H9 (cell line): ENCODE data around the gene GSTM3. TPM values are rescaled to one million over a fixed set of nuclear protein-coding genes. Genes with fewer than 3 reads are reported as not detected.

Experiments used
- DNase-seq: peaks from one replicate; pipeline ENCODE4 v3.0.0-alpha.2; 2017
- H2AFZ ChIP-seq: one replicate; pipeline ENCODE4 v1.6.1; 2013; ENCODE audit warnings: mild to moderate bottlenecking, low read length, control low read depth, moderate library complexity
- H2AK5ac ChIP-seq: 2 replicates; pipeline ENCODE4 v1.6.1; 2013; ENCODE audit warnings: low read length, control low read depth, mixed read lengths; ENCODE audit not compliant: insufficient read length
- H2BK120ac ChIP-seq: one replicate; pipeline ENCODE4 v1.6.1; 2013; ENCODE audit warnings: low read depth, mild to moderate bottlenecking, low read length, control low read depth, inconsistent platforms; ENCODE audit not compliant: poor library complexity, severe bottlenecking
- H2BK12ac ChIP-seq: 2 replicates; pipeline ENCODE4 v1.6.1; 2013; ENCODE audit warnings: low read length, control low read depth, mixed read lengths, low read depth; ENCODE audit not compliant: insufficient read length
- H2BK15ac ChIP-seq: 2 replicates; pipeline ENCODE4 v1.6.1; 2013; ENCODE audit warnings: low read depth, low read length, control low read depth
- H2BK20ac ChIP-seq: one replicate; pipeline ENCODE4 v1.6.1; 2013; ENCODE audit warnings: low read depth, mild to moderate bottlenecking, low read length, control low read depth, inconsistent platforms; ENCODE audit not compliant: poor library complexity, severe bottlenecking
- H2BK5ac ChIP-seq: 2 replicates; pipeline ENCODE4 v1.6.1; 2013; ENCODE audit warnings: low read length, control low read depth, mixed read lengths; ENCODE audit not compliant: insufficient read length
- H3K14ac ChIP-seq: 2 replicates; pipeline ENCODE4 v1.6.1; 2013; ENCODE audit warnings: low read length, control low read depth; ENCODE audit not compliant: insufficient read depth
- H3K18ac ChIP-seq: 2 replicates; pipeline ENCODE4 v1.6.1; 2013; ENCODE audit warnings: low read depth, mild to moderate bottlenecking, mixed read lengths, low read length, control low read depth; ENCODE audit not compliant: insufficient read length
- H3K23ac ChIP-seq: 2 replicates; pipeline ENCODE4 v1.6.1; 2013; ENCODE audit warnings: low read length, control low read depth, mixed read lengths, low read depth; ENCODE audit not compliant: insufficient read length
- H3K23me2 ChIP-seq: 2 replicates; pipeline ENCODE4 v1.6.1; 2013; ENCODE audit warnings: low read depth, mild to moderate bottlenecking, mixed read lengths, low read length, control low read depth; ENCODE audit not compliant: insufficient read length, poor library complexity, severe bottlenecking
- H3K27ac ChIP-seq: 2 replicates; pipeline ENCODE4 v1.5.1; 2013; ENCODE audit warnings: low read length, control low read depth, mixed read lengths, low read depth; ENCODE audit not compliant: insufficient read length
- H3K27me3 ChIP-seq: 2 replicates; pipeline ENCODE4 v1.6.1; 2013; ENCODE audit warnings: low read length, control low read depth, inconsistent platforms; ENCODE audit not compliant: insufficient read depth
- H3K4ac ChIP-seq: 2 replicates; pipeline ENCODE4 v1.6.1; 2013; ENCODE audit warnings: low read depth, mild to moderate bottlenecking, control low read depth, inconsistent platforms, low read length, moderate library complexity
- H3K4me1 ChIP-seq: 2 replicates; pipeline ENCODE4 v1.6.1; 2013; ENCODE audit warnings: low read length, control low read depth, inconsistent platforms; ENCODE audit not compliant: insufficient read depth
- H3K4me2 ChIP-seq: 2 replicates; pipeline ENCODE4 v1.6.1; 2013; ENCODE audit warnings: low read length, control low read depth, mixed read lengths; ENCODE audit not compliant: insufficient read length, insufficient read depth
- H3K56ac ChIP-seq: 2 replicates; pipeline ENCODE4 v1.6.1; 2013; ENCODE audit warnings: low read depth, mild to moderate bottlenecking, mixed read lengths, low read length, control low read depth; ENCODE audit not compliant: insufficient read length
- H3K79me1 ChIP-seq: 2 replicates; pipeline ENCODE4 v1.6.1; 2013; ENCODE audit warnings: low read depth, mild to moderate bottlenecking, moderate library complexity, low read length, control low read depth, inconsistent platforms; ENCODE audit not compliant: insufficient read depth, poor library complexity, severe bottlenecking
- H3K79me2 ChIP-seq: 2 replicates; pipeline ENCODE4 v1.6.1; 2013; ENCODE audit warnings: low read length, control low read depth, inconsistent platforms; ENCODE audit not compliant: insufficient read depth
- H3K9ac ChIP-seq: 2 replicates; pipeline ENCODE4 v1.6.1; 2013; ENCODE audit warnings: low read length, control low read depth, mixed read lengths; ENCODE audit not compliant: insufficient read length; ENCODE audit errors: extremely low read depth
- H3K9me3 ChIP-seq: one replicate; pipeline ENCODE4 v1.6.1; 2013; ENCODE audit warnings: low read depth, low read length, inconsistent platforms; ENCODE audit not compliant: control insufficient read depth
- H3T11ph ChIP-seq: one replicate; pipeline ENCODE4 v1.6.1; 2013; ENCODE audit warnings: mild to moderate bottlenecking, low read length, control low read depth, inconsistent platforms
- H4K20me1 ChIP-seq: one replicate; pipeline ENCODE4 v1.6.1; 2013; ENCODE audit not compliant: control insufficient read depth, insufficient read length, insufficient read depth
- H4K5ac ChIP-seq: 2 replicates; pipeline ENCODE4 v1.6.1; 2013; ENCODE audit warnings: low read depth, mild to moderate bottlenecking, mixed read lengths, low read length, control low read depth; ENCODE audit not compliant: insufficient read length
- H4K8ac ChIP-seq: replicated peaks from 2 replicates; pipeline ENCODE4 v1.6.1; 2013; ENCODE audit warnings: low read length, control low read depth, mixed read lengths, low read depth; ENCODE audit not compliant: insufficient read length
- H4K91ac ChIP-seq: 2 replicates; pipeline ENCODE4 v1.6.1; 2013; ENCODE audit warnings: low read depth, mild to moderate bottlenecking, moderate library complexity, mixed read lengths, low read length, control low read depth; ENCODE audit not compliant: insufficient read length
- H3K27ac Mint-ChIP-seq, 3 experiments: 2 replicates in 2 of 3; 3 replicates in 1 of 3; pipeline ENCODE4 v1.8.0; 2020 to 2021; ENCODE audit warnings: mixed read lengths in 3 of 3, mild to moderate bottlenecking in 1 of 3, moderate library complexity in 1 of 3
- H3K27me3 Mint-ChIP-seq: 2 replicates; pipeline ENCODE4 v1.8.0; 2021; ENCODE audit warnings: low read depth, mild to moderate bottlenecking, moderate library complexity, mixed read lengths
- H3K36me3 Mint-ChIP-seq, 3 experiments: 2 replicates in 2 of 3; 3 replicates in 1 of 3; pipeline ENCODE4 v1.8.0; 2020 to 2021; ENCODE audit warnings: low read depth in 3 of 3, mixed read lengths in 3 of 3; ENCODE audit not compliant: insufficient read depth in 1 of 3
- H3K4me1 Mint-ChIP-seq, 2 experiments: 2 replicates each; pipeline ENCODE4 v1.8.0; 2020; ENCODE audit warnings: mixed read lengths in 2 of 2
- H3K4me3 Mint-ChIP-seq, 2 experiments: 2 replicates in 1 of 2; 3 replicates in 1 of 2; pipeline ENCODE4 v1.8.0; 2020 to 2021; ENCODE audit warnings: mild to moderate bottlenecking in 2 of 2, mixed read lengths in 2 of 2, moderate library complexity in 1 of 2
- H3K9me3 Mint-ChIP-seq, 2 experiments: 2 replicates in 1 of 2; 3 replicates in 1 of 2; pipeline ENCODE4 v1.8.0; 2020; ENCODE audit warnings: mild to moderate bottlenecking in 2 of 2, mixed read lengths in 2 of 2, moderate library complexity in 1 of 2
- WGBS: extraction: QIAGEN DNeasy Blood & Tissue Kit; methylation state at CpG from one replicate; pipeline ENCODE4 v1.1.7; 2013; ENCODE audit warnings: missing lambda C conversion rate, low lambda C conversion rate, mixed read lengths; ENCODE audit not compliant: insufficient read length; ENCODE audit errors: extremely low coverage; 5-methylcytosine and 5-hydroxymethylcytosine counted together
- total RNA-seq: library from RNA; stranded (reverse); gene quantifications from 2 replicates; pipeline ENCODE4 v1.2.1, GENCODE V29; 2021
- TF ChIP-seq, protein P1 (sequence below): fragments of 200-600 bp; sonication (generic); conservative IDR thresholded peaks from 3 replicates; pipeline ENCODE4 v1.8.0; 2021; ENCODE audit warnings: antibody characterized with exemption, mild to moderate bottlenecking

Gene GSTM3
- total RNA-seq, 1 experiment from 2014 or later: 3.5 TPM

DNA sequence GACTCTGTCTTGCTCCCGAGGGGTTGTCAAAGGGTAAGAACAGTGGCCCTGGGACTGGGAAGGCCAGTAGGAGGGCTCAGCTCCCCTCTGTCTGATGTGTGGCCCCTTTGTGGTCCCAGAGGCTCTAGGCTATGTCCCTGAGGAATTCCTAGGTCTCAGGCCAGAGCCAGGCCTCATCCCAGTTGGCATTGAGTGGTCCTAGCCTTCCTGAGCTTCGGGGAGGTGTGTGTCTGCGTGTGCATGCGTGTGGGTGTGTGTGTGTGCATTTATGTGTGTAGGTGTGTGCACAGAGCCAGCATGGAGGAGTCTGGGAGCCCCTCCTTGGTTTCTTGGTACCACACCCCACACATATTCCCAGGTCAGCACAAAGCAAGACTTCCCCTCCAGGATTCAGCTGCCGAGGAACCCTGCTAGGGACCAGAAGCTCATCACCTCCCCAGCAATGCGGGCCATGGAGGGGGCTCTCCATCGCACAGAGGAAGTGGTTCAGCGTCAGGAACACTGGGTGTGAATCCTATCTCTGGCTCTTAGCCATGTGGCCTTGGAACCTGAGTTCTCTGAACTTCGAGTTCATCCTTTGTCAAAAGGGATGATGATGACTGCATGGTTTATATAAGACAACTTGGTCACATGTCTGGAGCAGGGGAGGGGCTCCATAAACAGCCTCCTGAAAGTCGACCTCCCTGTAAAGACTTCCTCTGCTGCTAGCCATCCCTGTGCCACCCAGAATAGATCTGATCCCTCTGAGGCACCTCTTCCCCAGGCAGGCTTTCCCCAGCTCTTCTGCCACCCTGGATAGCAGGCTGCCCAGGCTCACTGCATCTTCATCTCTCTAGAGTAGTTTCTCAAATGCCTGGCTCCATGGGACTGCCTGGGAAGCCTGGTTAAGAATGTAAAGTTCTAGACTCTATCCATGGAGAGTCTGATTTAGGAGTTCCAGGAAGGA, 31.1 kb upstream of the GSTM3 start:
- Histone ChIP-seq H3K9ac (no peak overlapping the region), H2AFZ (no peak overlapping the region), H2BK120ac (no peak overlapping the region), H3K4me1 (no peaks in the 10 kb centered on the region), H4K20me1 (no peaks in the 10 kb centered on the region), H4K5ac (no peak overlapping the region), H3K14ac (no peak overlapping the region; the same call in 1 of the 2 replicates), H3K79me2 (no peaks in the 10 kb centered on the region), H3K9me3 (no peaks in the 10 kb centered on the region), H2BK5ac (no peak overlapping the region), H3K18ac (no peak overlapping the region), H3K79me1 (no peaks in the 10 kb centered on the region), H3T11ph (no peak overlapping the region), H3K4ac (no peak overlapping the region), H2BK20ac (no peak overlapping the region), H4K91ac (no peak overlapping the region), H2BK15ac (no peak overlapping the region), H2AK5ac (no peak overlapping the region), H2BK12ac (no peak overlapping the region), H4K8ac (no peak overlapping the region), H3K27me3 (peaks cover 3% of the 10 kb centered on the region; the same call in 1 of the 2 replicates), H3K23ac (no peak overlapping the region), H3K23me2 (no peaks in the 10 kb centered on the region), H3K27ac (no peak overlapping the region), H3K4me2 (no peak overlapping the region), H3K56ac (no peak overlapping the region)
- Mint-ChIP-seq H3K9me3 (no peaks in the 10 kb centered on the region), H3K4me3 (no peak overlapping the region), H3K36me3 (no peaks in the 10 kb centered on the region), H3K27me3 (peaks cover 23% of the 10 kb centered on the region), H3K27ac (no peak overlapping the region), H3K4me1 (peaks cover 0 to 2% of the 10 kb centered on the region in 2 experiments; a peak in 1 of 4 replicates)
- DNase-seq: no peak
- WGBS: no CpG with 5 or more reads among the region's 10 CpGs
- TF ChIP-seq, protein P1, sequence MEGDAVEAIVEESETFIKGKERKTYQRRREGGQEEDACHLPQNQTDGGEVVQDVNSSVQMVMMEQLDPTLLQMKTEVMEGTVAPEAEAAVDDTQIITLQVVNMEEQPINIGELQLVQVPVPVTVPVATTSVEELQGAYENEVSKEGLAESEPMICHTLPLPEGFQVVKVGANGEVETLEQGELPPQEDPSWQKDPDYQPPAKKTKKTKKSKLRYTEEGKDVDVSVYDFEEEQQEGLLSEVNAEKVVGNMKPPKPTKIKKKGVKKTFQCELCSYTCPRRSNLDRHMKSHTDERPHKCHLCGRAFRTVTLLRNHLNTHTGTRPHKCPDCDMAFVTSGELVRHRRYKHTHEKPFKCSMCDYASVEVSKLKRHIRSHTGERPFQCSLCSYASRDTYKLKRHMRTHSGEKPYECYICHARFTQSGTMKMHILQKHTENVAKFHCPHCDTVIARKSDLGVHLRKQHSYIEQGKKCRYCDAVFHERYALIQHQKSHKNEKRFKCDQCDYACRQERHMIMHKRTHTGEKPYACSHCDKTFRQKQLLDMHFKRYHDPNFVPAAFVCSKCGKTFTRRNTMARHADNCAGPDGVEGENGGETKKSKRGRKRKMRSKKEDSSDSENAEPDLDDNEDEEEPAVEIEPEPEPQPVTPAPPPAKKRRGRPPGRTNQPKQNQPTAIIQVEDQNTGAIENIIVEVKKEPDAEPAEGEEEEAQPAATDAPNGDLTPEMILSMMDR: no peak
